HFFc6 (cell line): ENCODE measurements around the gene RBM8A. TPM values are rescaled to one million over a fixed set of nuclear protein-coding genes. Genes with fewer than 3 reads are reported as not detected.

Source experiments
- DNase-seq: peaks from one replicate; pipeline ENCODE4 v3.0.0-alpha.2; 2018
- H3K27ac Mint-ChIP-seq: 2 replicates; pipeline ENCODE4 v1.8.0; 2020; ENCODE audit warnings: mild to moderate bottlenecking, mixed read lengths
- H3K27me3 Mint-ChIP-seq: 2 replicates; pipeline ENCODE4 v1.8.0; 2021; ENCODE audit warnings: mild to moderate bottlenecking, moderate library complexity, mixed read lengths; ENCODE audit not compliant: insufficient read depth
- H3K36me3 Mint-ChIP-seq: 2 replicates; pipeline ENCODE4 v1.8.0; 2021; ENCODE audit warnings: low read depth, mixed read lengths
- H3K4me1 Mint-ChIP-seq: 2 replicates; pipeline ENCODE4 v1.8.0; 2020; ENCODE audit warnings: low read depth, mixed read lengths
- H3K4me3 Mint-ChIP-seq: 2 replicates; pipeline ENCODE4 v1.8.0; 2020; ENCODE audit warnings: mild to moderate bottlenecking, moderate library complexity, mixed read lengths
- H3K9me3 Mint-ChIP-seq: 2 replicates; pipeline ENCODE4 v1.8.0; 2020; ENCODE audit warnings: mild to moderate bottlenecking, mixed read lengths
- CTCF ChIP-seq: fragments of 200-600 bp; sonication (generic); IDR thresholded peaks from 2 replicates; pipeline ENCODE4 v1.5.0; 2021; ENCODE audit warnings: antibody characterized with exemption, mild to moderate bottlenecking
- total RNA-seq, 6 experiments: library from RNA; stranded (reverse); fragmentation: NEBNext Ultra II Directional; extraction: Animal tissue kit (Norgen Biotek cat#: 25700); gene quantifications; 2 replicates in 1 of 6; 3 replicates in 5 of 6; pipeline ENCODE4 v1.2.3, GENCODE V29; 2021

RBM8A gene
- total RNA-seq, 6 experiments from 2014 or later, result 135 to 166 (median 157) TPM

GRCh38 chr1:145962157-145963102, 35.1 kb upstream of the RBM8A start:
- peak overlapping the region; percentile 92 for H3K4me3 Mint-ChIP-seq
- DNase-seq, result no peak
- peak overlapping the region; percentile 83 for H3K27ac Mint-ChIP-seq
- H3K9me3 Mint-ChIP-seq, result peaks cover 3% of the 10 kb centered on the region; the same call in 1 of the 2 replicates
- peaks cover 63% of the 10 kb centered on the region for H3K4me1 Mint-ChIP-seq
- TF ChIP-seq CTCF, result no peak
- peaks cover 1% of the 10 kb centered on the region; the same call in 1 of the 2 replicates for H3K36me3 Mint-ChIP-seq
- H3K27me3 Mint-ChIP-seq, result peaks cover 4% of the 10 kb centered on the region

- Mint-ChIP-seq H3K27me3 (peaks cover 3% of the 10 kb centered on the region), H3K9me3 (no peaks in the 10 kb centered on the region), H3K4me1 (peaks cover 63% of the 10 kb centered on the region), H3K27ac (peak overlapping the region; percentile 83), H3K36me3 (no peaks in the 10 kb centered on the region), H3K4me3 (peak overlapping the region; percentile 92)
- TF ChIP-seq CTCF, result no peak
- peak; percentile 49 for DNase-seq
Observed at GRCh38 chr1:145961425-145962156, 34.3 kb upstream of the RBM8A start.

- peak overlapping the region; percentile 92 for H3K4me3 Mint-ChIP-seq
- TF ChIP-seq CTCF, result no peak
- no peaks in the 10 kb centered on the region for H3K36me3 Mint-ChIP-seq
- H3K27ac Mint-ChIP-seq, result peak overlapping the region; percentile 83
- no peaks in the 10 kb centered on the region for H3K9me3 Mint-ChIP-seq
- peaks cover 68% of the 10 kb centered on the region for H3K4me1 Mint-ChIP-seq
- H3K27me3 Mint-ChIP-seq, result peaks cover 3% of the 10 kb centered on the region
- no peak for DNase-seq
Observed at GRCh38 chr1:145961109-145961424, 33.8 kb upstream of the RBM8A start.

- Mint-ChIP-seq H3K4me1 (peaks cover 72% of the 10 kb centered on the region), H3K27me3 (peaks cover 3% of the 10 kb centered on the region), H3K4me3 (peak overlapping the region; percentile 92), H3K9me3 (no peaks in the 10 kb centered on the region), H3K27ac (peak overlapping the region; percentile 83), H3K36me3 (no peaks in the 10 kb centered on the region)
- peak; percentile 35; the same call in 1 of the 2 replicates for TF ChIP-seq CTCF
- DNase-seq, result peak; percentile 36
Observed at GRCh38 chr1:145960468-145961108, 33.3 kb upstream of the RBM8A start.

- H3K9me3 Mint-ChIP-seq, result no peaks in the 10 kb centered on the region
- no peaks in the 10 kb centered on the region for H3K36me3 Mint-ChIP-seq
- peak overlapping the region; percentile 92 for H3K4me3 Mint-ChIP-seq
- no peak for DNase-seq
- H3K27me3 Mint-ChIP-seq, result peaks cover 3% of the 10 kb centered on the region
- TF ChIP-seq CTCF, result no peak
- H3K4me1 Mint-ChIP-seq, result peaks cover 72% of the 10 kb centered on the region
- H3K27ac Mint-ChIP-seq, result peak overlapping the region; percentile 14; the same call in 1 of the 2 replicates
Observed at GRCh38 chr1:145959957-145960467, 32.7 kb upstream of the RBM8A start.
